K562 (cell line): ENCODE data around the gene RPF1. TPM values are rescaled to one million over a fixed set of nuclear protein-coding genes. Genes with fewer than 3 reads are reported as not detected.

ENCODE experiments used
- ID3 ChIP-seq, 2 experiments: fragments of 250-450 bp in 1 of 2; fragments of 450-650 bp in 1 of 2; sonication (Bioruptor Pico) in 1 of 2; IDR thresholded peaks; 2 replicates each; pipeline versions ENCODE4 v1.6.1 to v1.8.0; 2016 to 2021; ENCODE audit warnings: mild to moderate bottlenecking in 2 of 2, moderate library complexity in 2 of 2, missing compliant biosample characterization in 1 of 2, missing genetic modification characterization in 1 of 2
- MLLT1 ChIP-seq, 2 experiments: fragments of 450-650 bp; IDR thresholded peaks; 2 replicates each; pipeline ENCODE4 v1.6.1; 2016
- NFIC ChIP-seq: fragments of 450-650 bp; IDR thresholded peaks from 2 replicates; pipeline ENCODE4 v1.6.1; 2017; ENCODE audit warnings: mild to moderate bottlenecking, inconsistent platforms
- SMARCE1 ChIP-seq: fragments of 450-650 bp; IDR thresholded peaks from 2 replicates; pipeline ENCODE4 v1.7.1; 2016; ENCODE audit warnings: mild to moderate bottlenecking
- TCF7L2 ChIP-seq: fragments of 150-350 bp; IDR thresholded peaks from 2 replicates; pipeline ENCODE4 v1.6.1; 2016; ENCODE audit warnings: low read depth, mild to moderate bottlenecking, low read length, moderate library complexity
- ZBTB40 ChIP-seq, 2 experiments: fragments of 450-650 bp in 1 of 2; sonication (generic) in 1 of 2; formaldehyde crosslinking in 1 of 2; IDR thresholded peaks; 2 replicates each; pipeline versions ENCODE4 v1.7.1 to v1.9.0; 2016 to 2022; ENCODE audit warnings: inconsistent platforms in 1 of 2, mild to moderate bottlenecking in 1 of 2, missing genetic modification reagents in 1 of 2
- ZBTB43 ChIP-seq: sonication (generic); formaldehyde crosslinking; IDR thresholded peaks from 2 replicates; pipeline ENCODE4 v1.8.0; 2023; ENCODE audit warnings: mild to moderate bottlenecking, missing genetic modification reagents
- ZNF609 ChIP-seq: sonication (generic); formaldehyde crosslinking; IDR thresholded peaks from 2 replicates; pipeline ENCODE4 v1.8.1; 2023; ENCODE audit warnings: missing genetic modification reagents, mild to moderate bottlenecking, borderline replicate concordance
- polyA plus RNA-seq, 8 experiments: library from polyadenylated mRNA; depleted of rRNA in 4 of 8; stranded (reverse) in 5 of 8; unstranded in 3 of 8; fragments of >200 nt; fragmentation: Nextera tagmentation in 2 of 8; fragmentation: Illumina TruSeq in 1 of 8; extraction: Ambion mirVana in 2 of 8; extraction: Trizol in 1 of 8; gene quantifications; 2 replicates each; pipeline versions ENCODE4 v1.2.1 to v1.2.3, GENCODE V29; 2011 to 2014; ENCODE audit warnings: inconsistent platforms in 1 of 8, missing spikeins in 1 of 8
- total RNA-seq, 7 experiments: library from RNA; depleted of rRNA in 6 of 7; stranded (reverse); fragments of >200 nt in 6 of 7; fragmentation: Illumina TruSeq in 2 of 7; extraction: Trizol in 2 of 7; gene quantifications; 2 replicates each; pipeline versions ENCODE4 v1.2.1 to v1.2.3, GENCODE V29; 2011 to 2021; ENCODE audit warnings: low replicate concordance in 1 of 7

Gene RPF1
- total and polyA plus RNA-seq, 9 of the 15 experiments (the other 6 are each of a cell fraction or from before 2014, with no cell fraction given), result 52.4 to 156 (median 90.2) TPM

GRCh38 chr1:84505493-84506001, 26.5 kb downstream of the RPF1 start (continued):
- TF ChIP-seq ZNF609 (CRISPR knock-in tag) (0 out of 2 replicates have a peak, but pooled peaks have one; percentile 20), ZBTB43 (CRISPR knock-in tag) (no peak), MLLT1 (IDR thresholded peaks at IDR 0.05) (peak in 1 of 2 experiments; percentile 48; a peak in 1 of 4 replicates), ZBTB40 (IDR thresholded peaks at IDR 0.05) (0 out of 2 replicates have a peak, but pooled peaks have one; percentile 16), ZBTB40 (CRISPR knock-in tag; IDR thresholded peaks at IDR 0.05) (no peak), TCF7L2 (no peak), SMARCE1 (peak; percentile 46; the same call in 1 of the 2 replicates), NFIC (peak; percentile 4; the same call in 1 of the 2 replicates), ID3 (CRISPR knock-in tag; IDR thresholded peaks at IDR 0.05) (no peak), ID3 (tag; IDR thresholded peaks at IDR 0.05) (no peak)
